Measurements from ENCODE around the gene UNC5A. TPM values are rescaled to one million over a fixed set of nuclear protein-coding genes. Genes with fewer than 3 reads are reported as not detected.

Gene UNC5A
- total RNA-seq, 1 experiment from 2014 or later = 0.13 TPM

GRCh38 chr5:176778921-176779465 is 31.4 kb upstream of the UNC5A start:
- no TSS peak for BruUV-seq (replicated peaks)
- Histone ChIP-seq H3K36me3 (ENCODE audit: control insufficient read depth, insufficient read depth, low read length) (no peaks in the 10 kb centered on the region), H3K27me3 (ENCODE audit: control insufficient read depth, insufficient read depth, low read length) (0 out of 2 replicates have a peak, but pooled peaks cover 2% of the 10 kb centered on the region), H3K4me3 (ENCODE audit: low read depth in 2 of 2, low read length in 2 of 2) (no peak overlapping the region), H3K4me1 (ENCODE audit: control insufficient read depth, insufficient read depth, low read length) (no peaks in the 10 kb centered on the region; the same call in 1 of the 2 replicates), H3K9me3 (ENCODE audit: control insufficient read depth, insufficient read depth, low read depth, low read length) (no peaks in the 10 kb centered on the region), H3K27ac (ENCODE audit: low read length) (no peak overlapping the region)
- DNase-seq (ENCODE audit: low read depth, low spot score) (no peak), ATAC-seq (no peak)
- POLR2A ChIA-PET = no interaction called here
- TF ChIP-seq CTCF (IDR thresholded peaks at IDR 0.05) = no peak
- TF ChIP-seq SIN3A (IDR thresholded peaks at IDR 0.05; ENCODE audit: borderline replicate concordance, insufficient read depth, low read depth, low read length) = no peak
- no peak for TF ChIP-seq REST (IDR thresholded peaks at IDR 0.05; ENCODE audit: insufficient read depth in 1 of 2, low read depth in 2 of 2, low read length in 1 of 2)
- TF ChIP-seq POLR2AphosphoS5 (IDR thresholded peaks at IDR 0.05; ENCODE audit: low read depth, low read length) = no peak
- no peak for TF ChIP-seq TCF7L2 (IDR thresholded peaks at IDR 0.05; ENCODE audit: low read depth, low read length)
- CTCF ChIA-PET = no interaction called here
- in situ Hi-C loops (cut with HindIII; ENCODE audit: low pct_unique_long_range_greater_than_20kb, low sequenced_read_pairs) = no loop called here
- intact Hi-C loops (cut with micrococcal nuclease; ENCODE audit: unreplicated experiment) = no loop called here

GRCh38 chr5:176779537-176779936 is 30.8 kb upstream of the UNC5A start:
- Histone ChIP-seq H3K9me3 (ENCODE audit: control insufficient read depth, insufficient read depth, low read depth, low read length) (no peaks in the 10 kb centered on the region), H3K4me3 (ENCODE audit: low read depth in 2 of 2, low read length in 2 of 2) (no peak overlapping the region), H3K36me3 (ENCODE audit: control insufficient read depth, insufficient read depth, low read length) (no peaks in the 10 kb centered on the region), H3K4me1 (ENCODE audit: control insufficient read depth, insufficient read depth, low read length) (no peaks in the 10 kb centered on the region), H3K27me3 (ENCODE audit: control insufficient read depth, insufficient read depth, low read length) (0 out of 2 replicates have a peak, but pooled peaks cover 2% of the 10 kb centered on the region), H3K27ac (ENCODE audit: low read length) (no peak overlapping the region)
- ATAC-seq (no peak), DNase-seq (ENCODE audit: low read depth, low spot score) (no peak)
- ChIA-PET POLR2A (no interaction called here), CTCF (no interaction called here)
- intact Hi-C loops (cut with micrococcal nuclease; ENCODE audit: unreplicated experiment) (no loop called here), in situ Hi-C loops (cut with HindIII; ENCODE audit: low pct_unique_long_range_greater_than_20kb, low sequenced_read_pairs) (no loop called here)
- no TSS peak for BruUV-seq (replicated peaks)
- TF ChIP-seq REST (IDR thresholded peaks at IDR 0.05; ENCODE audit: insufficient read depth in 1 of 2, low read depth in 2 of 2, low read length in 1 of 2) = no peak
